ENCODE data around the gene PROZ.

The PROZ gene

GRCh38 chr13:113209759-113210421, 51.4 kb downstream of the PROZ start:
- H3K4me3 ChIP-seq (ENCODE audit: low read depth, low read length), result peak overlapping the region; percentile 80
- DNase-seq (ENCODE audit: low read depth, low spot score), result peak; percentile 45
- no peak for TF ChIP-seq CTCF (IDR thresholded peaks at IDR 0.05; ENCODE audit: low read depth, low read length)
- in situ Hi-C loops (cut with HindIII; ENCODE audit: low sequenced_read_pairs), result no loop called here

GRCh38 chr13:113210833-113211232, 52.4 kb downstream of the PROZ start:
- no peak for TF ChIP-seq CTCF (IDR thresholded peaks at IDR 0.05; ENCODE audit: low read depth, low read length)
- no peak for DNase-seq (ENCODE audit: low read depth, low spot score)
- in situ Hi-C loops (cut with HindIII; ENCODE audit: low sequenced_read_pairs), result no loop called here
- no peak overlapping the region for H3K4me3 ChIP-seq (ENCODE audit: low read depth, low read length)

- in situ Hi-C loops (cut with HindIII; ENCODE audit: low sequenced_read_pairs), result no loop called here
- no peak for DNase-seq (ENCODE audit: low read depth, low spot score)
- peak; percentile 25 for TF ChIP-seq CTCF (IDR thresholded peaks at IDR 0.05; ENCODE audit: low read depth, low read length)
- H3K4me3 ChIP-seq (ENCODE audit: low read depth, low read length), result no peak overlapping the region
Observed at GRCh38 chr13:113211774-113212173, 53.3 kb downstream of the PROZ start.

GRCh38 chr13:113216254-113217048, 58.0 kb downstream of the PROZ start:
- in situ Hi-C loops (cut with HindIII; ENCODE audit: low sequenced_read_pairs), result no loop called here
- peak; percentile 86 for DNase-seq (ENCODE audit: low read depth, low spot score)

GRCh38 chr13:113218586-113218985, 60.1 kb downstream of the PROZ start:
- DNase-seq (ENCODE audit: low read depth, low spot score), result no peak
- in situ Hi-C loops (cut with HindIII; ENCODE audit: low sequenced_read_pairs), result no loop called here
- no peak for TF ChIP-seq CTCF (IDR thresholded peaks at IDR 0.05; ENCODE audit: low read depth, low read length)
- no peak overlapping the region for H3K4me3 ChIP-seq (ENCODE audit: low read depth, low read length)

More at GRCh38 chr13:113216254-113217048, 58.0 kb downstream of the PROZ start:
- TF ChIP-seq CTCF (IDR thresholded peaks at IDR 0.05; ENCODE audit: low read depth, low read length), result no peak
- no peak overlapping the region for H3K4me3 ChIP-seq (ENCODE audit: low read depth, low read length)

- no peak for DNase-seq (ENCODE audit: low read depth, low spot score)
- in situ Hi-C loops (cut with HindIII; ENCODE audit: low sequenced_read_pairs), result no loop called here
- H3K4me3 ChIP-seq (ENCODE audit: low read depth, low read length), result no peak overlapping the region
- no peak for TF ChIP-seq CTCF (IDR thresholded peaks at IDR 0.05; ENCODE audit: low read depth, low read length)
Observed at GRCh38 chr13:113219256-113219940, 61.0 kb downstream of the PROZ start.

Measured in astrocyte of the spinal cord (primary cell).